ENCODE measurements around the gene KAT2B. TPM values are rescaled to one million over a fixed set of nuclear protein-coding genes. Genes with fewer than 3 reads are reported as not detected.
"Not testable (repeated sequence)": the region's sequence is repeated elsewhere in the genome, so short reads cannot be mapped to it uniquely, and the experiment has no call there.

The KAT2B gene
- total and polyA plus RNA-seq, 2 experiments from 2014 or later: 10.0 to 18.6 TPM

DNA sequence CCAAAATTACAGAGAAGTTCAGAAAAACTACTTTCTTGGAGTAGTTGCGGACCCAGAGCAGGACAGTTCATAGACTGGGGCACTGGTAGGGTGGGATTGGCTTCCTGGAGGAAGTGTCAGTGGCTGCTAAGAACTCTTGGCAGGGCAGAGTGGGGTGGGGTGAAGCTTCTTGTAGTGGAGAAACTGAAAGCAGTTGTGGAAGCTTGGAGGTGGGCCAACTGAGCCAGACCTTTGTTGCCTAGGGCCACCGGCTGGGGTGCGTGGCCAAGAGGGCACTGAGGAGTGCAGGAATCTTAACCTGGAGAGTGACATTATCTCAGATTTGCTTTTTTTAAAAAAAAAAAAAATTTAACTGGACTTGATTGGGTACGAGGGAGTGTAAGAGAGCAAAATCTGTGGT, 3.1 kb downstream of the KAT2B start:
- DNase-seq (ENCODE audit: low read depth in 1 of 2, low spot score in 1 of 2): peak in 1 of 2 donors; percentile 44
- H3K36me3 ChIP-seq: no peaks in the 10 kb centered on the region
- H3K27ac ChIP-seq: no peak overlapping the region
- no peaks in the 10 kb centered on the region for H3K9me3 ChIP-seq (ENCODE audit: low read depth)
- H3K4me1 ChIP-seq (ENCODE audit: low read depth): peaks cover 21% of the 10 kb centered on the region
- H3K27me3 ChIP-seq: no peaks in the 10 kb centered on the region
- TF ChIP-seq, protein P1, sequence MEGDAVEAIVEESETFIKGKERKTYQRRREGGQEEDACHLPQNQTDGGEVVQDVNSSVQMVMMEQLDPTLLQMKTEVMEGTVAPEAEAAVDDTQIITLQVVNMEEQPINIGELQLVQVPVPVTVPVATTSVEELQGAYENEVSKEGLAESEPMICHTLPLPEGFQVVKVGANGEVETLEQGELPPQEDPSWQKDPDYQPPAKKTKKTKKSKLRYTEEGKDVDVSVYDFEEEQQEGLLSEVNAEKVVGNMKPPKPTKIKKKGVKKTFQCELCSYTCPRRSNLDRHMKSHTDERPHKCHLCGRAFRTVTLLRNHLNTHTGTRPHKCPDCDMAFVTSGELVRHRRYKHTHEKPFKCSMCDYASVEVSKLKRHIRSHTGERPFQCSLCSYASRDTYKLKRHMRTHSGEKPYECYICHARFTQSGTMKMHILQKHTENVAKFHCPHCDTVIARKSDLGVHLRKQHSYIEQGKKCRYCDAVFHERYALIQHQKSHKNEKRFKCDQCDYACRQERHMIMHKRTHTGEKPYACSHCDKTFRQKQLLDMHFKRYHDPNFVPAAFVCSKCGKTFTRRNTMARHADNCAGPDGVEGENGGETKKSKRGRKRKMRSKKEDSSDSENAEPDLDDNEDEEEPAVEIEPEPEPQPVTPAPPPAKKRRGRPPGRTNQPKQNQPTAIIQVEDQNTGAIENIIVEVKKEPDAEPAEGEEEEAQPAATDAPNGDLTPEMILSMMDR (IDR thresholded peaks at IDR 0.05; ENCODE audit: low read depth, low read length): no peak
- no peak overlapping the region for H3K4me3 ChIP-seq

DNA sequence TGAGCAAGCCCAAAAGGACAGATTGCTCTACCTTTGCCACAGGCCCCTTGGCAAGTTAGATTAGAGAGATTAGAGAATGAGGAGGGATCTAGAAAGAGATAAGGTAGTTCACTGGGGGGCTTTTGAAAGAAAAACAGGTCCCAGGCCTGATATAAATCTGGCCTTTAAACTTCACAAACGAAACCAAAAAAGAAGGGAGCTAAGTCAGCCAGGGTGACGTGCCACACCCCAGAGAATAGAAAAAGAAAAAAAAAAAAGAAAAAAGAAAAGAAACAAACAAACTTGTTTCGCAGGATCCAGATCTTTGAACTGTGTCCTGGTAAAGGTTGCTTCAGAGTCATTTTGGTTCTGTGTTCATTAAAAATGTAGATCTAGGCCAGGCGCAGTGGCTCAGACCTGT, 3.6 kb downstream of the KAT2B start:
- Histone ChIP-seq H3K27me3 (no peaks in the 10 kb centered on the region), H3K9me3 (ENCODE audit: low read depth) (no peaks in the 10 kb centered on the region), H3K36me3 (no peaks in the 10 kb centered on the region), H3K4me3 (no peak overlapping the region), H3K4me1 (ENCODE audit: low read depth) (peaks cover 16% of the 10 kb centered on the region), H3K27ac (no peak overlapping the region)
- TF ChIP-seq, protein P1 (IDR thresholded peaks at IDR 0.05; ENCODE audit: low read depth, low read length): no peak
- no peak for DNase-seq (ENCODE audit: low read depth in 1 of 2, low spot score in 1 of 2)

DNA sequence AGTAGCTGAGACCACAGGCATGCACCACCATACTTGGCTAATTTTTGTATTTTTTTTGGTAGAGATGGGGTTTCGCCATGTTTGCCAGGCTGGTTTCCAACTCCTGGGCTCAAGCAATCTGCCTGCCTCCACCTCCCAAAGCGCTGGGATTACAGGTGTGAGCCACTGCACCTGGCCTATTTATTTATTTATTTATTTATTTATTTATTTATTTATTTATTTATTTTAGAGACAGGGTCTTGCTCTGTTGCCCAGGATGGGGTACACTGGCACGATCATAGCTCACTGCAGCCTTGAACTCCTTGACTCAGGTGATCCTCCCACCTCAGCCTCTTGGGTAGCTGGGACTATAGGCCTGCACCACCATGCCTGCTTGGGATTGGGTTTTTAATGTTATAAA, 4.9 kb downstream of the KAT2B start:
- DNase-seq (ENCODE audit: low read depth in 1 of 2, low spot score in 1 of 2); H3K36me3 ChIP-seq; H3K27ac ChIP-seq; H3K4me3 ChIP-seq; H3K9me3 ChIP-seq (ENCODE audit: low read depth); H3K27me3 ChIP-seq: not testable (repeated sequence)
- H3K4me1 ChIP-seq (ENCODE audit: low read depth): peaks cover 10% of the 10 kb centered on the region

DNA sequence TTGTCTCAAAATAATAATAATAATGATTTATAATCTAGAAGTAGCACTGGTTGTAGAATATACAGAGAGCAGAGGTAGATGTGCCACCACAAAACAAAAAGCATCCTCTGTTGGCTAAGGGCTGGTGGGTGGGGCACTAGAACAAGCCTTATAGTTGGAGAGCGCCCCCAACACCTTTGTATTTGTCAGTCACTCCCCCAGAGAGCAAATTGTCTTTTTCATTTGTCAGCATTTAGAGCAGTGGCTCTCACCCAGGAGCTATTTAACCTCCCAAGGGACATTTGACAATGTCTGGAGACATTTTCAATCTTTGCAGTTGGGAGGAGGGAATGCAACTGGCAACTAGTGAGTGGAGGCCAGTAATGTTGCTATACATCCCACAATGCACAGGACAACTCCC, 6.3 kb downstream of the KAT2B start:
- H3K4me3 ChIP-seq: no peak overlapping the region

DNA sequence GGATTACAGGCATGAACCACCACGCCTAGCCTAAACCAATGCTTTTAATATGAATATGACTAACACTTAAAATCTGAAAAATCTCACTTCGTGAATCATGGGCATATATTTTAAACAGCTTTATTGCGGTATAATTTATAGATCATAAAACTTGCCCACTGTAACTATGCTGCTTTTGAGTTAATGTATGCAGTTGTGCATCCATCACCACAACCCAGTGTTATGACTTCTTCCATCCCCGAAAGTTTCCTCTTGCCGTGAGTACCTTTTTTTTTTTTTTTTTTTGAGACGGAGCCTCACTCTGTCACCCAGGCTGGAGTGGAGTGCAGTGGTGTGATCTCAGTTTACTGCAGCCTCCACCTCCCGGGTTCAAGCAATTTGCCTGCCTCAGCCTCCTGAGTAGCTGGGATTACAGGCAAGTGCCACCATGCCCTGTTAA, 7.1 kb downstream of the KAT2B start:
- TF ChIP-seq, protein P1 (IDR thresholded peaks at IDR 0.05; ENCODE audit: low read depth, low read length): no peak
- no peak overlapping the region for H3K27ac ChIP-seq
- H3K36me3 ChIP-seq: no peaks in the 10 kb centered on the region
- no peaks in the 10 kb centered on the region for H3K27me3 ChIP-seq
- no peaks in the 10 kb centered on the region for H3K9me3 ChIP-seq (ENCODE audit: low read depth)
- no peak for DNase-seq (ENCODE audit: low read depth in 1 of 2, low spot score in 1 of 2)
- H3K4me3 ChIP-seq: no peak overlapping the region
- peaks cover 5% of the 10 kb centered on the region for H3K4me1 ChIP-seq (ENCODE audit: low read depth)

More for the DNA sequence above, 6.3 kb downstream of the KAT2B start:
- Histone ChIP-seq H3K36me3 (no peaks in the 10 kb centered on the region), H3K27ac (no peak overlapping the region), H3K4me1 (ENCODE audit: low read depth) (peaks cover 10% of the 10 kb centered on the region), H3K9me3 (ENCODE audit: low read depth) (no peaks in the 10 kb centered on the region), H3K27me3 (no peaks in the 10 kb centered on the region)
- no peak for DNase-seq (ENCODE audit: low read depth in 1 of 2, low spot score in 1 of 2)
- TF ChIP-seq, protein P1 (IDR thresholded peaks at IDR 0.05; ENCODE audit: low read depth, low read length): no peak

DNA sequence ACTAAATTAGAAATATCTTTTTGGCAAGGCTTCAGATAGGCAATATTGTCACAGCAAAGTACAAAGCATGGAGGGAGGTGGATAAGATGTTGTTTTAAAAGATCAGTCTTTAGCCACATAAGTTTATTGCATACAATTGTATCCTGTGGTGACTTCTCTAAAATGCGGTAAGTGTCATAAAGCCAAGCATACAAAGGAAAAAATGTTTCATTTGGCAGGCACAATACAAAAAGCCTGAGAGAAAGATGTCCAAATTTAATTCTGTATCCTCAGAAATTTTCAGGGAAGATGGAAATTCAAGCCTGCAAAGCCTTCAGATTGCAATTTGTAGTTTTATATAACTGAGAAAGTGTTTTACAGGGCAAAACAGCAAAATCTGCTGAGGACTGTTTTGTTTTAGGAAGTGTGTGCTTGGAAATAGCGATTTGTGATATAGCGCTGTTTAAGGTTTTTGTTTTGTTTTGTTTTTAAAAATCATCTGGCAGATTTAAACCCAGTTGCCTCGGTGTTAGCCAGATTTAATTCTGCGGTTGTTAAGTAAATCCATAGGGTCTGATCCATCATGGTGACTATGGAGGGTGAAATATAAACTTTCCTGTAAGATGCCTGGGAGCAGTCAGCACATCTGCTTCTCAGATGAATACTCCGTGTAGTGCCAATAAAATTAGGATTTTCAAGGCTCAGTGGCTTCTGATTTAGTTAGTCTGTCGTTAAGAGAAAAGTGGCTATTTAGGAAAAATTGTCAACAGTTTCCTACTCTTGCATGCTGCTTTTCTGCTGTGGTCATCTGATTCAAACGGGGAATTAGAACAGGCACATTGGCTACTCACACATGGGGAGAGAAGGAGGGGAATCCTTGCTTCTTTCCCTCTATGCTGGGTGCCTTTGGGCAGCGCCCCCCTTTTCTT, 8.0 kb downstream of the KAT2B start:
- H3K4me3 ChIP-seq: no peak overlapping the region

More for the DNA sequence above, 8.0 kb downstream of the KAT2B start:
- H3K9me3 ChIP-seq (ENCODE audit: low read depth): no peaks in the 10 kb centered on the region
- DNase-seq (ENCODE audit: low read depth in 1 of 2, low spot score in 1 of 2): no peak
- H3K27ac ChIP-seq: no peak overlapping the region
- H3K27me3 ChIP-seq: no peaks in the 10 kb centered on the region
- peaks cover 2% of the 10 kb centered on the region for H3K4me1 ChIP-seq (ENCODE audit: low read depth)
- H3K36me3 ChIP-seq: no peaks in the 10 kb centered on the region
- TF ChIP-seq, protein P1 (IDR thresholded peaks at IDR 0.05; ENCODE audit: low read depth, low read length): no peak
